NCI-H2029 (cell line): ENCODE measurements around the gene NWD2.
A peak's percentile ranks its signal among the peaks of the same experiment; 100 is the strongest.

Experiments used
- DNase-seq: peaks from one replicate; lab custom pipeline; 2025; lab: John Stamatoyannopoulos, UW

Gene NWD2

DNA sequence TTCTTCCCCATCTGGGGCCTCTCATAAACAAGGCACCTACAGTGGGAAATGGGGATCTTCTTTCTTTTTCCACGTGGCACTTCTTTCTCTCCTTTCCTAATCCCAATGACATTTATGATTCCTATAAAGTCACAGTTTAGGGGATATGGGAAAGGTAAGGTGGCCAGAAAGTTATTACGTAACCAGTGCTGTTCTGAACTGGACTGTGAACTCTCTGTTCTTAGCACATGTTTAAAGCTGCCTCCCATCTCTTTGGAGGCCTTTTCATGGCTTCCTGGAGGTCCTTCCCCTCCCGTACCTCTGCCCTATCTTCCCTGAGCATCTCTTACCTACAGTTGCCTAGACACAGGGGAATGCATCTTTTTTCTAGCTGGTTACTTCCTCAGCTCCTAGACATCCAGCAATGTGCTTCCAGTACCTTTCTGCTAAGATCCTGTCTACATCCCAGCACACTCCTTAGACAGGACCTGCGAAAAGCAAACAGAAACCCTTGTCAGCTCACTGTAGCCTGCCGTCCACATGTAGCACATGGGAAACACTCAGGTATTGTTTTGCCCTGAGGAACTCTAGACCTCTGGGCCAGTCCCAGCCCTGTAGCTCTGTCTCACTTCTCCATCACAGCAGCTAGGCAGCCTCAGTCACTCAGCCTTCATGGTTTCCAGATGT is 195.4 kb downstream of the NWD2 start:
- DNase-seq, result no peak

DNA sequence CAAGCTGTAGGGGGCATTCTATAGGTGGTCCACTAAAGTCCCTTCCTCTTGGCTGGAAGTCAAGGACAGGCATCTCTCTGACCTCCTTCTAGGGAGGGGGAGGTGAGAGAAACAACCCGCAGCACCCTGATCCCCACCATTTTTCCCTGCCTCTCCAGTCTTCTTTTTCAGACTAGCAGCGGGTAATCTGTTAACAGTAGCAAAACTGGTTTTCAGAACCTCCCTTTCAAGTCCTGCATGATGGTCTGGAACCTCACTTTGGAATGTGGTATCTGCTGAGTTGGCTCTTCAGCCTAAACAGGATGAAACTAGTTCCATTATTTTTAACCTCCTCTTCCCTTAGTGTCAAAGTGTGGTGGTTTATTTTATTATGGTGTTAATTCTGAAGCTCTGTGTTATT is 196.0 kb downstream of the NWD2 start:
- DNase-seq, result no peak

GRCh38 chr4:37441231-37442061 is 196.9 kb downstream of the NWD2 start:
- no peak for DNase-seq

DNA sequence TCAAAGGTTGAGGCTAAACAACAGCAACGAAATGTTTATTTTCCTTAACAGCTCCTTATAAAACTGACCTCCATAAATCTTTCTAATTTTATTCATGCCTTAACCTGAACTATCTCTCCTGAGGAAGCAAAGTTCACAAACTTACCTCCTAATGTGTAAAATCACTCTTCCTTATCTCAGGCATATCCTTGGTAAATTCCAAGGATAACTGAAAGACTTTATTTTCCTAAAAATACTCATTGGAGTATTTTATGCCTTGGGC is 197.4 kb downstream of the NWD2 start:
- no peak for DNase-seq

- DNase-seq, result no peak
Measured at GRCh38 chr4:37443137-37443536, 198.6 kb downstream of the NWD2 start.

GRCh38 chr4:37445023-37445422 is 200.5 kb downstream of the NWD2 start:
- peak; percentile 5 for DNase-seq

- no peak for DNase-seq
Measured at GRCh38 chr4:37446016-37446415, 201.5 kb downstream of the NWD2 start.

- no peak for DNase-seq
Measured at GRCh38 chr4:37447886-37448285, 203.3 kb downstream of the NWD2 start.

DNA sequence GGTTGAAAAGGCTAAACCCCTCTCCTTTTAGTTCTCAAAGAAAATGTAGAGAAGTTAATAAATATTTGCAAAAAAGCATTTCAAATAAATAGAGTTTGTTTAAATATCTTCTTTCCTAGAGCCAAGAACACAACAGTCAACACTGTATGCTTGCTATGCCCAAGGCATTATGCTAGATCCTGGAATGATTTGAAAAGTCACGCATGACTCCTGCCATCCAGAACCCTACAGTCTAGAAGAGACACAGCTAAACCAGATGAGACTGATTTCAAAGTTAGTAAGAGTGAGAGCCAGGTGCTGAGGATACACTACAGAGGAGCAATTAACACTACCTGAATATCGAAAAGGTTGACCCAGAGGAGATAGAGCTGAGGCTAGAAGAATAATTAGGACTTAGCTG is 205.8 kb downstream of the NWD2 start:
- no peak for DNase-seq

DNA sequence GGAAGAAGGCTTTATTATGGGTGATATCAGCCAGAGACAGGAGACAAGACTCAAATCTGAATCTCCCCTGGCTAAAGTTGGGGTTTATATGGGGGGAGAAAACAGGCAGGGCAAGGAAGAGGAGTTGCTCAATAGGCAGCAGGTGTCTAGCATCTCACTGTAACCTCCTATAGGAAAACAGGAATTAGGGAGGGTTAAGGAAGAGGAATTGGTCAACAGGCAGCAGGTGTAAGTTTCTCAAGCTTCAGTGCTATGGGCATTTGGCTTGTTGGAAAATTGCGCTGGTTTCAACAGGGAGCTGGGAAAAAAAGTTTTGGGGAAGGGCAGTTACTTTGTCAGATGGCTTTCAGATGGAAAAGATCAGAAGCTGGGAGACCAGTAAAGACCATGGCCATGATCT is 206.4 kb downstream of the NWD2 start:
- no peak for DNase-seq

DNA sequence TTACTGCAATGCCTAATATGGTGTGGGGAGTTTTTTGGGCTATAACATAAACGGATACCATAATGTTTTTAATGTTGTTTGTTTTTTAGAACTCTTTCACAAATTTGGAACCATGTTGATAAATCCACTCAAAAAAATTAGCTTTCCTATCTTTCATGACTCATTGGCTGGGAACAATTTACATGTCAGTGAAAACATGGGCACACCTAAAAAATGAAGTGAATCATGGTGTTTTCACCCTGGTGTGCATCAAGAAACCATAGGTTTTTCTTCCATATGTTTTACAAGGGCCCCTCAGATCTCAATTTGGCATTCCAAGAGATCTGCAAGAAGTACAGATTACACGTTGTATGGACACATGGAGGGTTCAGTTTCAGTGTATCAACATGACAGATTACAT is 207.1 kb downstream of the NWD2 start:
- DNase-seq, result no peak

- peak; percentile 35 for DNase-seq
Measured at GRCh38 chr4:37452952-37453280, 208.4 kb downstream of the NWD2 start.

- DNase-seq, result no peak
Measured at GRCh38 chr4:37453281-37453998, 208.9 kb downstream of the NWD2 start.

- DNase-seq, result no peak
Measured at GRCh38 chr4:37453999-37454800, 209.7 kb downstream of the NWD2 start.

GRCh38 chr4:37455301-37456131 is 211.0 kb downstream of the NWD2 start:
- DNase-seq, result no peak

- DNase-seq, result no peak
Measured at GRCh38 chr4:37461801-37462200, 217.3 kb downstream of the NWD2 start.

- DNase-seq, result no peak
Measured at GRCh38 chr4:37463033-37463856, 218.7 kb downstream of the NWD2 start.

DNA sequence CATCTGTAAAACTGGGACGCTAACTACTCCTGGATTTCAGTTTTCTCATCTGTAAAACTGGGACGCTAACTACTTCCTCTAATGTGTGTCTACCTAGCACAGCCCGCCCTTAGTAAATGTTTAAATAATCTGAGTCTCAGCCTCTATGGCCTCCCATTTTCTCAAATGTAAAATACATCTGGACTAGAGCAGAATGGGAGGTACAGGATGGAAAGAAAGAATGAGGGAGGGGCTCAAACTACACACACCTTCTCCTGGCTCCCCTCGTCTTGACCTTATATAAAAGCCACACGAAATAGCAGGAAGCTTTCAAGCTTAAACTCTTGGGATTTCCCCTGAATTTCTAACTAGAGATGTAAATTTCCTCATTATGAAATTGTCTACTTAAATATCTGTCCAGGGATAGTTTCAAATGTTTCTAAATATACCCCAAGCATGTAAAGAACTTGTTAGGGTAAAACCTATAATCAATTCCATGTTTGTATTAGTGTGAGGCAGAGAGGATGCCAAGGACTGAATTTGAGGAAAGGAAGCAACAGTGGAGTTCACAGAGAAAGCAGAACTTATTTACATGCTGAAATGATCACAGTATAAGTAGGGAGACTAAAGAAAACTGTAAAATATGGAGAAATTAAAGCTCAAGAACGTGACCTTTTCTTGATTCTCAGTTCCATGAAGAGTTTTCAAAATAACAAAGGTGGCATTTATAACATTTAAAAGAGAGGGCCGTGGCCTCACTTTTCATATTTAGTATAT is 220.0 kb downstream of the NWD2 start:
- DNase-seq, result no peak

GRCh38 chr4:37465296-37465695 is 220.8 kb downstream of the NWD2 start:
- DNase-seq, result no peak

DNA sequence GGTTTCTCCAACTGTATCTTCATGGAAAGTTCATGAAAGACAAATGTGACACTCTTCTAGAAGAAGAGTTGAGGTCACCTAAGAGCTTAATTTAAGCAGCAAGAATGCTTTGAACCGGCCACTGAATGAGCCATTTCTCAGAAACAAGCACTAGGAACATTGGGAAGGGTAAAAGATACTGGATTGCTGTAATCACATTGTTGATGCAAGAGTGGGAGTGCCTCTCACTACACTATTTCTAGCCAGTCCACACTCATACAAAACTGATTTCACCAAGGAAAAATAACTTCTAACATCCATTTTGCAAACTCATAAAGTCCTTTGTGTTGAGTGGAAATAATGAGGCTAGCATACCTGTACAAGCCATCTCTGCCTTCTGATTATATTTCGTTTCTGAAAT is 221.3 kb downstream of the NWD2 start:
- no peak for DNase-seq
